ENCODE data around the gene ZYX. TPM values are rescaled to one million over a fixed set of nuclear protein-coding genes. Genes with fewer than 3 reads are reported as not detected.

The ZYX gene
- total and polyA plus RNA-seq, 9 of the 15 experiments (the other 6 are each of a cell fraction or from before 2014, with no cell fraction given), result 1.8 to 130 (median 15.7) TPM

GRCh38 chr7:143380260-143380645 lies 892 bp upstream of the ZYX start (continued):
- TF ChIP-seq MNT (conservative IDR thresholded peaks at IDR 0.05) (no peak), HDAC2 (IDR thresholded peaks at IDR 0.05) (peak; percentile 49; the same call in 1 of the 2 replicates), ILK (tag; IDR thresholded peaks at IDR 0.05; ENCODE audit: borderline replicate concordance, low read depth) (no peak), KDM5B (IDR thresholded peaks at IDR 0.05; ENCODE audit: insufficient replicate concordance, low read depth, low read length) (peak; percentile 73), ZNF143 (CRISPR knock-in tag; IDR thresholded peaks at IDR 0.05) (0 out of 2 replicates have a peak, but pooled peaks have one; percentile 8), L3MBTL2 (IDR thresholded peaks at IDR 0.05) (peak; percentile 64), PCBP1 (IDR thresholded peaks at IDR 0.05; ENCODE audit: low read depth, low read length, poor library complexity, severe bottlenecking) (peak; percentile 85), ZBTB7A (IDR thresholded peaks at IDR 0.05; ENCODE audit: borderline replicate concordance, control insufficient read depth, low read depth, low read length) (peak; percentile 95), PRPF4 (IDR thresholded peaks at IDR 0.05; ENCODE audit: insufficient read depth, low read depth, low read length, poor library complexity, severe bottlenecking) (no peak), HDAC6 (IDR thresholded peaks at IDR 0.05; ENCODE audit: low read depth, low read length) (no peak), ELF2 (CRISPR knock-in tag; IDR thresholded peaks at IDR 0.05) (no peak), ZZZ3 (IDR thresholded peaks at IDR 0.05) (no peak), SAFB2 (IDR thresholded peaks at IDR 0.05; ENCODE audit: borderline replicate concordance, low read depth, low read length, severe bottlenecking) (no peak), PML (IDR thresholded peaks at IDR 0.05; ENCODE audit: low read length) (no peak), TRIM28 (IDR thresholded peaks at IDR 0.05) (no peak), ZNF175 (CRISPR knock-in tag; IDR thresholded peaks at IDR 0.05; ENCODE audit: low read depth) (0 out of 2 replicates have a peak, but pooled peaks have one; percentile 34), ZSCAN29 (IDR thresholded peaks at IDR 0.05) (0 out of 2 replicates have a peak, but pooled peaks have one; percentile 7), ZBTB5 (IDR thresholded peaks at IDR 0.05) (peak; percentile 93), CTCFL (IDR thresholded peaks at IDR 0.05; ENCODE audit: borderline replicate concordance, insufficient read depth, low read depth, low read length, poor library complexity, severe bottlenecking) (peak; percentile 87), ZKSCAN1 (IDR thresholded peaks at IDR 0.05; ENCODE audit: low read depth, low read length) (peak; percentile 60; the same call in 1 of the 2 replicates), SMAD4 (CRISPR knock-in tag; conservative IDR thresholded peaks at IDR 0.05) (peak; percentile 91)

Measured in K562 (cell line).